HFFc6 (cell line): Measurements from ENCODE around the gene ACSM6. TPM values are rescaled to one million over a fixed set of nuclear protein-coding genes. Genes with fewer than 3 reads are reported as not detected.
A peak's percentile ranks its signal among the peaks of the same experiment; 100 is the strongest.
"Not testable (repeated sequence)": the region's sequence is repeated elsewhere in the genome, so short reads cannot be mapped to it uniquely, and the experiment has no call there.

Experiments
- DNase-seq: peaks from one replicate; pipeline ENCODE4 v3.0.0-alpha.2; 2018
- H3K27ac Mint-ChIP-seq: 2 replicates; pipeline ENCODE4 v1.8.0; 2020; ENCODE audit warnings: mild to moderate bottlenecking, mixed read lengths
- H3K27me3 Mint-ChIP-seq: 2 replicates; pipeline ENCODE4 v1.8.0; 2021; ENCODE audit warnings: mild to moderate bottlenecking, moderate library complexity, mixed read lengths; ENCODE audit not compliant: insufficient read depth
- H3K36me3 Mint-ChIP-seq: 2 replicates; pipeline ENCODE4 v1.8.0; 2021; ENCODE audit warnings: low read depth, mixed read lengths
- H3K4me1 Mint-ChIP-seq: 2 replicates; pipeline ENCODE4 v1.8.0; 2020; ENCODE audit warnings: low read depth, mixed read lengths
- H3K4me3 Mint-ChIP-seq: 2 replicates; pipeline ENCODE4 v1.8.0; 2020; ENCODE audit warnings: mild to moderate bottlenecking, moderate library complexity, mixed read lengths
- H3K9me3 Mint-ChIP-seq: 2 replicates; pipeline ENCODE4 v1.8.0; 2020; ENCODE audit warnings: mild to moderate bottlenecking, mixed read lengths
- CTCF ChIP-seq: fragments of 200-600 bp; sonication (generic); IDR thresholded peaks from 2 replicates; pipeline ENCODE4 v1.5.0; 2021; ENCODE audit warnings: antibody characterized with exemption, mild to moderate bottlenecking
- total RNA-seq, 6 experiments: library from RNA; stranded (reverse); fragmentation: NEBNext Ultra II Directional; extraction: Animal tissue kit (Norgen Biotek cat#: 25700); gene quantifications; 2 replicates in 1 of 6; 3 replicates in 5 of 6; pipeline ENCODE4 v1.2.3, GENCODE V29; 2021

Gene ACSM6
- total RNA-seq, 6 experiments from 2014 or later, result not detected

- DNase-seq, result peak; percentile 31
- peaks cover 14% of the 10 kb centered on the region for H3K36me3 Mint-ChIP-seq
- H3K4me3 Mint-ChIP-seq, result no peak overlapping the region
- no peak for TF ChIP-seq CTCF
- peaks cover 73% of the 10 kb centered on the region for H3K4me1 Mint-ChIP-seq
- no peaks in the 10 kb centered on the region for H3K9me3 Mint-ChIP-seq
- peaks cover 2% of the 10 kb centered on the region; the same call in 1 of the 2 replicates for H3K27me3 Mint-ChIP-seq
- no peak overlapping the region for H3K27ac Mint-ChIP-seq
Measured at GRCh38 chr10:95217476-95217875, 23.4 kb downstream of the ACSM6 start.

GRCh38 chr10:95220539-95220938 lies 26.5 kb downstream of the ACSM6 start:
- Mint-ChIP-seq H3K27me3 (no peaks in the 10 kb centered on the region), H3K9me3 (no peaks in the 10 kb centered on the region), H3K4me3 (no peak overlapping the region), H3K36me3 (peaks cover 12% of the 10 kb centered on the region), H3K27ac (no peak overlapping the region), H3K4me1 (peaks cover 50% of the 10 kb centered on the region)
- DNase-seq, result no peak
- no peak for TF ChIP-seq CTCF

- peaks cover 44% of the 10 kb centered on the region for H3K4me1 Mint-ChIP-seq
- no peak for TF ChIP-seq CTCF
- H3K27me3 Mint-ChIP-seq, result no peaks in the 10 kb centered on the region
- H3K27ac Mint-ChIP-seq, result no peak overlapping the region; the same call in 1 of the 2 replicates
- peaks cover 9% of the 10 kb centered on the region for H3K36me3 Mint-ChIP-seq
- H3K4me3 Mint-ChIP-seq, result peak overlapping the region; percentile 20
- no peak for DNase-seq
- H3K9me3 Mint-ChIP-seq, result no peaks in the 10 kb centered on the region
Measured at GRCh38 chr10:95221124-95221523, 27.1 kb downstream of the ACSM6 start.

GRCh38 chr10:95225136-95225535 lies 31.1 kb downstream of the ACSM6 start:
- Mint-ChIP-seq H3K36me3 (peaks cover 7% of the 10 kb centered on the region), H3K4me3 (no peak overlapping the region), H3K27ac (no peak overlapping the region), H3K27me3 (peaks cover 5% of the 10 kb centered on the region; the same call in 1 of the 2 replicates), H3K9me3 (peaks cover 4% of the 10 kb centered on the region), H3K4me1 (peaks cover 41% of the 10 kb centered on the region)
- DNase-seq, result no peak
- TF ChIP-seq CTCF, result no peak

- not testable (repeated sequence) for DNase-seq, H3K27me3 Mint-ChIP-seq
- Mint-ChIP-seq H3K36me3 (peaks cover 36% of the 10 kb centered on the region), H3K27ac (peak overlapping the region; percentile 96), H3K4me1 (peaks cover 48% of the 10 kb centered on the region), H3K9me3 (peaks cover 30% of the 10 kb centered on the region), H3K4me3 (peak overlapping the region; percentile 80)
Measured at GRCh38 chr10:95228934-95229723, 35.1 kb downstream of the ACSM6 start.
